ENCODE measurements around the gene DOK3.

GRCh38 chr5:177453852-177454396 lies 55.7 kb downstream of the DOK3 start:
- TF ChIP-seq CTCF (IDR thresholded peaks at IDR 0.05): no peak
- no peak for TF ChIP-seq POLR2A (IDR thresholded peaks at IDR 0.05)
- no peak for TF ChIP-seq POLR2AphosphoS5 (IDR thresholded peaks at IDR 0.05)
